Smooth muscle cell (in vitro differentiated cells): ENCODE results near the gene EXOC1L. TPM values are rescaled to one million over a fixed set of nuclear protein-coding genes. Genes with fewer than 3 reads are reported as not detected.

Experiments
- DNase-seq: peaks from one replicate; lab custom pipeline; 2025; ENCODE audit not compliant: unreplicated experiment; lab: John Stamatoyannopoulos, UW
- H2AFZ ChIP-seq: fragments of 200-600 bp; sonication (generic); 2 replicates; pipeline ENCODE4 v1.6.0; 2016; ENCODE audit warnings: antibody characterized with exemption, low read depth, mild to moderate bottlenecking
- H3F3A ChIP-seq: fragments of 200-600 bp; sonication (generic); 2 replicates; pipeline ENCODE4 v1.6.0; 2017; ENCODE audit warnings: antibody characterized with exemption, low read depth
- H3K27ac ChIP-seq: fragments of 200-600 bp; sonication (generic); 2 replicates; pipeline ENCODE4 v1.5.1; 2016; ENCODE audit warnings: low read depth, mild to moderate bottlenecking
- H3K27me3 ChIP-seq: fragments of 200-600 bp; sonication (generic); 2 replicates; pipeline ENCODE4 v1.6.1; 2016; ENCODE audit warnings: low read depth, mild to moderate bottlenecking
- H3K36me3 ChIP-seq: fragments of 200-600 bp; sonication (generic); 2 replicates; pipeline ENCODE4 v1.5.1; 2016; ENCODE audit warnings: low read depth
- H3K4me1 ChIP-seq: fragments of 200-600 bp; sonication (generic); 2 replicates; pipeline ENCODE4 v1.5.1; 2016; ENCODE audit warnings: low read depth
- H3K4me2 ChIP-seq: fragments of 200-600 bp; sonication (generic); 2 replicates; pipeline ENCODE4 v1.6.0; 2016; ENCODE audit warnings: mild to moderate bottlenecking
- H3K4me3 ChIP-seq: fragments of 200-600 bp; sonication (generic); 2 replicates; pipeline ENCODE4 v1.5.1; 2016; ENCODE audit warnings: mild to moderate bottlenecking
- H3K79me2 ChIP-seq: fragments of 200-600 bp; sonication (generic); 2 replicates; pipeline ENCODE4 v1.6.0; 2016; ENCODE audit warnings: low read depth, mild to moderate bottlenecking
- H3K9ac ChIP-seq: fragments of 200-600 bp; sonication (generic); 2 replicates; pipeline ENCODE4 v1.6.0; 2016; ENCODE audit warnings: low read depth
- H3K9me3 ChIP-seq: fragments of 200-600 bp; sonication (generic); replicated peaks from 2 replicates; pipeline ENCODE4 v1.5.1; 2016; ENCODE audit warnings: low read depth
- H4K20me1 ChIP-seq: fragments of 200-600 bp; sonication (generic); 2 replicates; pipeline ENCODE4 v1.6.0; 2016; ENCODE audit warnings: low read depth
- WGBS: methylation state at CpG from one replicate; pipeline ENCODE4 v1.1.7; 2016; ENCODE audit warnings: low lambda C conversion rate; 5-methylcytosine and 5-hydroxymethylcytosine counted together
- polyA plus RNA-seq: library from polyadenylated mRNA; unstranded; fragments of >200 nt; fragmentation: Nextera tagmentation; extraction: Ambion mirVana; gene quantifications from 2 replicates; pipeline ENCODE4 v1.2.1, GENCODE V29; 2016
- total RNA-seq: library from RNA; depleted of rRNA; stranded (reverse); fragments of >200 nt; gene quantifications from 2 replicates; pipeline ENCODE4 v1.2.3, GENCODE V29; 2014
- TF ChIP-seq, protein P1 (sequence below): fragments of 200-600 bp; sonication (generic); IDR thresholded peaks from 2 replicates; pipeline ENCODE4 v1.5.1; 2017; ENCODE audit warnings: borderline replicate concordance, mild to moderate bottlenecking, antibody characterized with exemption; ENCODE audit not compliant: insufficient read depth, poor library complexity, severe bottlenecking

EXOC1L gene
- total and polyA plus RNA-seq, 2 experiments from 2014 or later, result not detected

DNA sequence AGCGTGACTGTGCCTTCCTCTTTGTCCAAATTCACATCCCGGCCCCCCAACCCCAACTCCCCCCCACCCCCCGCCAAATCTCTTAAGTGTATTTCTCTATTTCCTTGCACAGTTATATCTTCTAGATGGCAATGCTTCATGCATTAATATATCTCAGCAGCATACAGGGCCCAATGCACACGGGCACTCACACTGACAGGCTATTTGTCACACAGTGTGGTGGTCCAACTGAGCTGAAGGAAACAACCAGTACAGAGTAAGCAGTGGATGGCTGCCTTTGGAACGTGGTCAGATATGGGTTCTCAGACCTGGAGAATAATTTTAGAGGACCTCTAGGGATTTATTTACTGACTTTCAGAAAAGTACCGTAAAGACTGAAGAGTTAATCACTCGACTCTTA lies 34.5 kb downstream of the EXOC1L start:
- Histone ChIP-seq H3K9ac (peak overlapping the region; percentile 86), H3K36me3 (no peaks in the 10 kb centered on the region), H3K79me2 (peaks cover 37% of the 10 kb centered on the region), H3K27me3 (no peaks in the 10 kb centered on the region), H3F3A (no peaks in the 10 kb centered on the region), H3K4me1 (peaks cover 8% of the 10 kb centered on the region), H3K9me3 (no peaks in the 10 kb centered on the region), H3K4me2 (peak overlapping the region; percentile 88), H2AFZ (peak overlapping the region; percentile 97), H3K4me3 (peak overlapping the region; percentile 92), H3K27ac (no peak overlapping the region), H4K20me1 (peaks cover 6% of the 10 kb centered on the region)
- 16% methylated on average over 7 of the region's 7 CpGs for WGBS
- TF ChIP-seq, protein P1, sequence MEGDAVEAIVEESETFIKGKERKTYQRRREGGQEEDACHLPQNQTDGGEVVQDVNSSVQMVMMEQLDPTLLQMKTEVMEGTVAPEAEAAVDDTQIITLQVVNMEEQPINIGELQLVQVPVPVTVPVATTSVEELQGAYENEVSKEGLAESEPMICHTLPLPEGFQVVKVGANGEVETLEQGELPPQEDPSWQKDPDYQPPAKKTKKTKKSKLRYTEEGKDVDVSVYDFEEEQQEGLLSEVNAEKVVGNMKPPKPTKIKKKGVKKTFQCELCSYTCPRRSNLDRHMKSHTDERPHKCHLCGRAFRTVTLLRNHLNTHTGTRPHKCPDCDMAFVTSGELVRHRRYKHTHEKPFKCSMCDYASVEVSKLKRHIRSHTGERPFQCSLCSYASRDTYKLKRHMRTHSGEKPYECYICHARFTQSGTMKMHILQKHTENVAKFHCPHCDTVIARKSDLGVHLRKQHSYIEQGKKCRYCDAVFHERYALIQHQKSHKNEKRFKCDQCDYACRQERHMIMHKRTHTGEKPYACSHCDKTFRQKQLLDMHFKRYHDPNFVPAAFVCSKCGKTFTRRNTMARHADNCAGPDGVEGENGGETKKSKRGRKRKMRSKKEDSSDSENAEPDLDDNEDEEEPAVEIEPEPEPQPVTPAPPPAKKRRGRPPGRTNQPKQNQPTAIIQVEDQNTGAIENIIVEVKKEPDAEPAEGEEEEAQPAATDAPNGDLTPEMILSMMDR, result no peak
- no peak for DNase-seq

DNA sequence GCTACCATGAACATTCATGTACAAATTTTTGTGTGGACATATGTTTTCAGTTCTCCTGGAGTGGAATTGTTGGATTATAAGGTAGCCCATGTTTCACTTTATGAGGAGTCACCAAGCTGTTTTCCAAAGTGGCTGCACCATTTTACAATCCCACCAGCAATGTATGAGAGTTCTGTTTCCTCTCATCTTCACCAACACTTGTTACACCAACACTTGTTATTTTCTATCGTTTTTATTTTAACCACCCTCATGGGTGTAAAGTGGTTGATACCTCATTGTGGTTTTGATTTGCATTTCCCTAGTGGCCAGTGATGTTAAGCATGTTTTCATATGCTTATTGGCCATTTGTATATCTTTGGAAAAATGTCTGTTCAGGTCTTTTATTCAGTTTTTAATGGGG lies 38.0 kb downstream of the EXOC1L start:
- Histone ChIP-seq H3K4me3 (no peak overlapping the region), H3K4me2 (no peak overlapping the region), H3K27me3 (no peaks in the 10 kb centered on the region), H3K27ac (no peak overlapping the region), H2AFZ (no peak overlapping the region), H4K20me1 (peaks cover 6% of the 10 kb centered on the region), H3K9ac (no peak overlapping the region), H3K79me2 (peaks cover 39% of the 10 kb centered on the region), H3K9me3 (no peaks in the 10 kb centered on the region), H3K4me1 (peaks cover 8% of the 10 kb centered on the region), H3F3A (no peaks in the 10 kb centered on the region), H3K36me3 (no peaks in the 10 kb centered on the region)
- TF ChIP-seq, protein P1, result no peak
- WGBS, result 95% methylated on average over 1 of the region's 1 CpG
- DNase-seq, result no peak

DNA sequence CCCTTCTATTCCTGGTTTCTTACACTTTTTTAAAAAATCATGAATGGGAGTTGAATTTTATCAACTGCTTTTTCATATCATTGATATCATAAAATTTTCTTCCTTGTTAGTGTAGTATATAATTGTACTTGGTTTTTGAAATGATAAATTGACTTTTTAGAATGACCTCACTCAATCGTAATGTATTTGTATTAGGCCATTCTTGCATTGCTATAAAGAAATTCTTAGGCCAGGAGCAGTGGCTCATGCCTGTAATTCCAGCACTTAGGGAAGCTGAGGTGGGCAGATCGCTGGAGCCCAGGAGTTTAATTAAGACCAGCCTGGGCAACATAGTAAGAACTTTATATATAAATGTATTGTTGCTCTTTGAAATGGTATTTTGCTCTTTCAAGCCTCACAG lies 40.1 kb downstream of the EXOC1L start:
- no peak for DNase-seq
- peaks cover 29% of the 10 kb centered on the region for H3K79me2 ChIP-seq
- H3K9ac ChIP-seq, result no peak overlapping the region
- H3K4me2 ChIP-seq, result no peak overlapping the region
- 100% methylated on average over 2 of the region's 2 CpGs for WGBS
- H3K27me3 ChIP-seq, result no peaks in the 10 kb centered on the region
- peaks cover 6% of the 10 kb centered on the region for H4K20me1 ChIP-seq
- H3K36me3 ChIP-seq, result no peaks in the 10 kb centered on the region
- TF ChIP-seq, protein P1, result no peak
- no peak overlapping the region for H2AFZ ChIP-seq
- no peak overlapping the region for H3K27ac ChIP-seq
- H3K9me3 ChIP-seq, result no peaks in the 10 kb centered on the region
- peaks cover 2% of the 10 kb centered on the region for H3F3A ChIP-seq
- H3K4me3 ChIP-seq, result no peak overlapping the region
- peaks cover 2% of the 10 kb centered on the region for H3K4me1 ChIP-seq

GRCh38 chr4:55864577-55865223 lies 45.1 kb downstream of the EXOC1L start:
- Histone ChIP-seq H3F3A (peaks cover 6% of the 10 kb centered on the region), H3K9me3 (no peaks in the 10 kb centered on the region), H4K20me1 (no peaks in the 10 kb centered on the region), H3K36me3 (no peaks in the 10 kb centered on the region), H3K9ac (peak overlapping the region; percentile 10), H3K27me3 (no peaks in the 10 kb centered on the region), H2AFZ (no peak overlapping the region), H3K4me3 (no peak overlapping the region), H3K79me2 (peaks cover 2% of the 10 kb centered on the region), H3K4me1 (peaks cover 12% of the 10 kb centered on the region), H3K27ac (peak overlapping the region; percentile 95), H3K4me2 (peak overlapping the region; percentile 78)
- DNase-seq, result no peak
- 93% methylated on average over 1 of the region's 1 CpG for WGBS
- TF ChIP-seq, protein P1, result no peak
